HG03354 (cell line): ENCODE data around the gene YTHDC1.
A peak's percentile ranks its signal among the peaks of the same experiment; 100 is the strongest.
"Not testable (repeated sequence)": the region's sequence is repeated elsewhere in the genome, so short reads cannot be mapped to it uniquely, and the experiment has no call there.

Experiments used
- ATAC-seq: cut with Tn5 transposase; IDR thresholded peaks from one replicate; pipeline ENCODE4 v1.9.1; 2021; ENCODE audit warnings: mild to moderate bottlenecking; ENCODE audit not compliant: unreplicated experiment, poor library complexity, severe bottlenecking

The YTHDC1 gene

GRCh38 chr4:68349649-68350360 lies at the start of gene YTHDC1:
YTHDC1 (minus strand) TSS chr4:68350090; CDS start chr4:68349753, 337 bp downstream.
- peak; percentile 95 for ATAC-seq

- ATAC-seq = no peak
Measured at GRCh38 chr4:68399306-68399705, 49.4 kb upstream of the YTHDC1 start.

- ATAC-seq = no peak
Measured at GRCh38 chr4:68396756-68397155, 46.9 kb upstream of the YTHDC1 start.

GRCh38 chr4:68391436-68391835 lies 41.5 kb upstream of the YTHDC1 start:
- no peak for ATAC-seq

- ATAC-seq = no peak
Measured at GRCh38 chr4:68390205-68390935, 40.5 kb upstream of the YTHDC1 start.

GRCh38 chr4:68389386-68389913 lies 39.6 kb upstream of the YTHDC1 start:
- not testable (repeated sequence) for ATAC-seq

GRCh38 chr4:68388347-68388865 lies 38.5 kb upstream of the YTHDC1 start:
- no peak for ATAC-seq

GRCh38 chr4:68385267-68385666 lies 35.4 kb upstream of the YTHDC1 start:
- ATAC-seq = no peak

- ATAC-seq = no peak
Measured at GRCh38 chr4:68383115-68383514, 33.2 kb upstream of the YTHDC1 start.

GRCh38 chr4:68378226-68378625 lies 28.3 kb upstream of the YTHDC1 start:
- ATAC-seq = no peak

- ATAC-seq = peak; percentile 82
Measured at GRCh38 chr4:68375667-68376559, 26.0 kb upstream of the YTHDC1 start.

- ATAC-seq = peak; percentile 88
Measured at GRCh38 chr4:68373513-68373912, 23.6 kb upstream of the YTHDC1 start.

GRCh38 chr4:68372588-68372987 lies 22.7 kb upstream of the YTHDC1 start:
- ATAC-seq = no peak

GRCh38 chr4:68369142-68369805 lies 19.4 kb upstream of the YTHDC1 start:
- ATAC-seq = no peak

GRCh38 chr4:68368691-68369131 lies 18.8 kb upstream of the YTHDC1 start:
- ATAC-seq = no peak

- ATAC-seq = no peak
Measured at GRCh38 chr4:68367835-68368234, 17.9 kb upstream of the YTHDC1 start.

GRCh38 chr4:68366600-68366999 lies 16.7 kb upstream of the YTHDC1 start:
- no peak for ATAC-seq

GRCh38 chr4:68365068-68365467 lies 15.2 kb upstream of the YTHDC1 start:
- ATAC-seq = no peak

- no peak for ATAC-seq
Measured at GRCh38 chr4:68361146-68361589, 11.3 kb upstream of the YTHDC1 start.
